ENCODE data around the gene PRKACA.

Gene PRKACA

GRCh38 chr19:14094854-14095253, 22.7 kb downstream of the PRKACA start:
- ATAC-seq, result no peak
- H3K27me3 Mint-ChIP-seq, result no peaks in the 10 kb centered on the region
- H3K36me3 Mint-ChIP-seq, result peaks cover 20% of the 10 kb centered on the region
- peaks cover 12% of the 10 kb centered on the region for H3K4me1 Mint-ChIP-seq
- H3K27ac Mint-ChIP-seq, result no peak overlapping the region
- H3K9me3 Mint-ChIP-seq, result peaks cover 3% of the 10 kb centered on the region
- no peak overlapping the region for H3K4me3 Mint-ChIP-seq

- H3K9me3 Mint-ChIP-seq, result peaks cover 3% of the 10 kb centered on the region
- H3K36me3 Mint-ChIP-seq, result peaks cover 29% of the 10 kb centered on the region
- ATAC-seq, result no peak
- no peaks in the 10 kb centered on the region for H3K27me3 Mint-ChIP-seq
- no peak overlapping the region for H3K4me3 Mint-ChIP-seq
- H3K27ac Mint-ChIP-seq, result no peak overlapping the region
- H3K4me1 Mint-ChIP-seq, result peaks cover 18% of the 10 kb centered on the region
Observed at GRCh38 chr19:14093117-14093823, 24.3 kb downstream of the PRKACA start.

- Mint-ChIP-seq H3K4me3 (peak overlapping the region; percentile 99), H3K4me1 (peaks cover 18% of the 10 kb centered on the region), H3K9me3 (peaks cover 3% of the 10 kb centered on the region), H3K27me3 (no peaks in the 10 kb centered on the region), H3K27ac (peak overlapping the region; percentile 97), H3K36me3 (peaks cover 21% of the 10 kb centered on the region)
- ATAC-seq, result peak; percentile 7
Observed at GRCh38 chr19:14091813-14092462, 25.6 kb downstream of the PRKACA start.

- H3K4me3 Mint-ChIP-seq, result peak overlapping the region; percentile 99
- peaks cover 15% of the 10 kb centered on the region for H3K36me3 Mint-ChIP-seq
- no peaks in the 10 kb centered on the region for H3K27me3 Mint-ChIP-seq
- peaks cover 3% of the 10 kb centered on the region for H3K9me3 Mint-ChIP-seq
- peaks cover 18% of the 10 kb centered on the region for H3K4me1 Mint-ChIP-seq
- H3K27ac Mint-ChIP-seq, result peak overlapping the region; percentile 97
- peak; percentile 88 for ATAC-seq
Observed at GRCh38 chr19:14091081-14091812, 26.3 kb downstream of the PRKACA start.

- Mint-ChIP-seq H3K4me3 (peak within 1 kb of the TSS; percentile 99), H3K36me3 (peaks cover 15% of the 10 kb centered on the region), H3K27me3 (no peaks in the 10 kb centered on the region), H3K4me1 (peaks cover 18% of the 10 kb centered on the region), H3K27ac (peak within 1 kb of the TSS; percentile 97), H3K9me3 (peaks cover 3% of the 10 kb centered on the region)
- peak; percentile 76 for ATAC-seq
Observed at GRCh38 chr19:14090509-14091080, 27.0 kb downstream of the PRKACA start, which contains the start of gene SAMD1. Gene SAMD1 (minus strand): TSS chr19:14090751.

DNA sequence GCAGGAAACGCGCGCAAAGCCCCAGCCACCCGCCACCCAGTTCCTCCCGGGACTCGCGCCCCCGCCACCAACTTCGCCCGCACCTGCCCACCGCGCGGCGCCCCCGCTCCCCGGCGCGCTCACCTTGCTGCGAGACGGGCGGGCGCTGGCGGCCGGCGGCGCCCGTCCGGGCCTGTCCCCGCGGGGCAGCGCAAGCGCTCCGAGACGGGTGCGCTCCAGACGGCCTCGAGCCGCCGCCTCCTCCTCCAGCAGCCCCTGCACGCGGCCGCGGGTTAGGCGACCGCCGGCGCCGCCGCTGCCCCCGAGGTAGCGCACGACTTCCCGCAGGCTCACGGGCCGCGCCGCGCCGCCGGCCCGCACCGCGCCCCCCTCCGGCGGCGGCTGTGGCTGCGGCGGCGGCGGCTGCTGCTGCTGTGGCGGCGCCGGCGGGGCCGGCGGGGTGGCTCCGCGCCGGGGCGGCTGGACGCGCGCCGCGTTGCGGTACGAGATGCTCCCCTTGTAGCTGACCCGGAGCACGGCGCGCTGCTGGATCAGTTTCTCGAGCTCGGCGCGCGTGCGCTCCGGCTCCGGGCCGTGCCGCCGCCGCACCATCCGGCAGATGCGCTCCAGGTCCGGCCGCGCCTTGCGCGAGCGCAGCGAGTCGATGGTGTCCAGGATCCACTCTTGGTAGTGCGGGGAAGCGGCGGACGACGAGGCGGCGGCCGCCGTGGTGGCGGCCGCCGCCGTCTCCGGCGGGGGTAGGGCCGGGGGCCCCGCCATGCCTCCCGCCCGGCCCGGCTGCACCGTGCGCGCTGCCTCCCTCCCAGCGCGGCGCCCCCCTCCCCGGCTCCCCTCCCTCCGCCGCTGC, 27.7 kb downstream of the PRKACA start:
- Mint-ChIP-seq H3K4me1 (peaks cover 18% of the 10 kb centered on the region), H3K4me3 (peak overlapping the region; percentile 84), H3K36me3 (peaks cover 20% of the 10 kb centered on the region), H3K27ac (peak overlapping the region; percentile 63), H3K9me3 (peaks cover 3% of the 10 kb centered on the region), H3K27me3 (no peaks in the 10 kb centered on the region)
- peak; percentile 52 for ATAC-seq

- H3K4me1 Mint-ChIP-seq, result peaks cover 18% of the 10 kb centered on the region
- ATAC-seq, result no peak
- peaks cover 20% of the 10 kb centered on the region for H3K36me3 Mint-ChIP-seq
- H3K4me3 Mint-ChIP-seq, result peak overlapping the region; percentile 73
- H3K27ac Mint-ChIP-seq, result peak overlapping the region; percentile 5
- H3K9me3 Mint-ChIP-seq, result peaks cover 3% of the 10 kb centered on the region
- no peaks in the 10 kb centered on the region for H3K27me3 Mint-ChIP-seq
Observed at GRCh38 chr19:14089412-14089661, 28.2 kb downstream of the PRKACA start.

DNA sequence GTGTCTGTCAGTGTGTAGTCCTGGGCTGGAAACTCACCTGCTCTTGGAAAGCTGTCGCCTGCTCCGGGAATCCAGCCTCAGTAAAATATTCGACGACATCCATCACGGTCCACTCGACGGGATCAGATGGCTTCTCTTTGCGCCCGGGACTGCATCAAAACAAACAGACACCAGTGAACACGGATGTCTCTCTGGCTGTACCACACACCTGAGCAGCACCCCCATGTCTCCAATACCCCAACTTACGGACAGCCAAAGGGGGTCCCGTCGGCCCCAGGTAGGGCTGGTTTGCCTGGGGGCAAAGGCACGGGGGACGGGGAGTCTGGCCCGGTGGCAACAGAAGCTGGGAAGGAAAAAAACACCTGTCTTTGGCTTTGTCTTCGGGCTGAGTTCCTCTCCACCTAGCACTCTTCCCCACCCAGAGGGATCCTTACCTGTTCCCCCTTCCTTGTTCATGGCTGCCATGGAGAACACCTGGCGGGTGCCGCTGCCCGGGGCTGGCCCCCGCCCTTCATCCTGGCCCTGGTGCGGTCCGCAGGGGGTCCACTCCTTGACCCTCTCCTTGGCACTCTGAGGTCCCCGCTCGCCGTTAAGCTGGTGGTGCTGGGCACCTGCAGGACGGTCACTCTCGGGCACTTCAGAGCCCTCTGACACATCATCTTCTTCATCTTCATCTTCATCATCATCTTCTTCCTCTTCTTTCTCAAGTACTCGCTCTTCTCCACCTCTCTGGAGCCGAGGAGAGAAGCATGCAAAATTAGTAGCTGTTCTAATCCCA, 28.7 kb downstream of the PRKACA start:
- H3K36me3 Mint-ChIP-seq, result peaks cover 20% of the 10 kb centered on the region
- no peaks in the 10 kb centered on the region for H3K27me3 Mint-ChIP-seq
- peak overlapping the region; percentile 5 for H3K27ac Mint-ChIP-seq
- ATAC-seq, result no peak
- H3K4me1 Mint-ChIP-seq, result peaks cover 18% of the 10 kb centered on the region
- peak overlapping the region; percentile 73 for H3K4me3 Mint-ChIP-seq
- peaks cover 3% of the 10 kb centered on the region for H3K9me3 Mint-ChIP-seq

GRCh38 chr19:14086098-14086497, 31.5 kb downstream of the PRKACA start:
- H3K27ac Mint-ChIP-seq, result no peak overlapping the region
- no peak overlapping the region for H3K4me3 Mint-ChIP-seq
- H3K4me1 Mint-ChIP-seq, result peaks cover 12% of the 10 kb centered on the region
- H3K9me3 Mint-ChIP-seq, result no peaks in the 10 kb centered on the region
- peaks cover 20% of the 10 kb centered on the region for H3K36me3 Mint-ChIP-seq
- H3K27me3 Mint-ChIP-seq, result no peaks in the 10 kb centered on the region
- no peak for ATAC-seq

GRCh38 chr19:14085309-14085995, 32.1 kb downstream of the PRKACA start, which contains the start of gene C19orf67:
Gene C19orf67 (minus strand): TSS chr19:14085783. CDS start chr19:14085627, 156 bp downstream.
- no peak within 1 kb of the TSS for H3K27ac Mint-ChIP-seq
- ATAC-seq, result no peak
- no peaks in the 10 kb centered on the region for H3K9me3 Mint-ChIP-seq
- H3K4me3 Mint-ChIP-seq, result no peak within 1 kb of the TSS
- no peaks in the 10 kb centered on the region for H3K27me3 Mint-ChIP-seq
- H3K36me3 Mint-ChIP-seq, result peaks cover 20% of the 10 kb centered on the region
- H3K4me1 Mint-ChIP-seq, result peaks cover 12% of the 10 kb centered on the region

DNA sequence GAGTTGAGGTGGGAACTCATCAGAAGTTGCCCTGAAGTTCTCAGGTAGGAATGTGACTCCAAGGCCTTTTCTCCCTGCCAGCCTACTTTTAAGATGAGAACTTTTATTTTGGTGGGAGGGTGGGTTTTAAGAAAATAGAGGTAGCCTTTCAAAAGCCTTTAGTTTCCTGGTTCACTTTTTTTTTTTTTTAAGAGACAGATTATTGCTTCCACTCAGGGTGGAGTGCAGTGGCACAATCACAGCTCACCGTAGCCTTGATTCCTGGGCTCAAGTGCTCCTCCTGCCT, 34.9 kb downstream of the PRKACA start:
- Mint-ChIP-seq H3K4me1 (peaks cover 5% of the 10 kb centered on the region), H3K4me3 (no peak overlapping the region), H3K27me3 (no peaks in the 10 kb centered on the region), H3K36me3 (peaks cover 5% of the 10 kb centered on the region), H3K27ac (peak overlapping the region; percentile 90), H3K9me3 (no peaks in the 10 kb centered on the region)
- no peak for ATAC-seq

- Mint-ChIP-seq H3K36me3 (peaks cover 5% of the 10 kb centered on the region), H3K4me3 (peak overlapping the region; percentile 96), H3K4me1 (peaks cover 5% of the 10 kb centered on the region), H3K27ac (peak overlapping the region; percentile 90), H3K9me3 (no peaks in the 10 kb centered on the region), H3K27me3 (no peaks in the 10 kb centered on the region)
- peak; percentile 29 for ATAC-seq
Observed at GRCh38 chr19:14081797-14082674, 35.5 kb downstream of the PRKACA start.
